ENCODE results near the gene TUBE1.

TUBE1 gene

GRCh38 chr6:112027942-112028674 is 59.2 kb downstream of the TUBE1 start:
- Histone ChIP-seq H3K9ac (ENCODE audit: low read depth in 1 of 2, low read length in 2 of 2) (no peak overlapping the region), H3K27ac (ENCODE audit: low read depth, low read length) (no peak overlapping the region), H3K4me3 (ENCODE audit: low read depth in 1 of 2, low read length in 2 of 2) (no peak overlapping the region), H3K4me1 (ENCODE audit: control insufficient read depth in 1 of 2, insufficient read depth in 2 of 2, low read length in 2 of 2) (peaks cover 0 to 10% of the 10 kb centered on the region in 2 donors), H3K27me3 (ENCODE audit: control insufficient read depth in 1 of 2, insufficient read depth in 2 of 2, low read length in 2 of 2) (no peaks in the 10 kb centered on the region), H3K36me3 (ENCODE audit: control insufficient read depth in 1 of 2, insufficient read depth in 2 of 2, low read length in 2 of 2) (no peaks in the 10 kb centered on the region), H3K9me3 (ENCODE audit: control insufficient read depth in 1 of 2, low read length in 2 of 2) (no peaks in the 10 kb centered on the region)

- H3K4me1 ChIP-seq (ENCODE audit: control insufficient read depth in 1 of 2, insufficient read depth in 2 of 2, low read length in 2 of 2), result peaks cover 0 to 10% of the 10 kb centered on the region in 2 donors
- no peaks in the 10 kb centered on the region for H3K36me3 ChIP-seq (ENCODE audit: control insufficient read depth in 1 of 2, insufficient read depth in 2 of 2, low read length in 2 of 2)
- H3K27ac ChIP-seq (ENCODE audit: low read depth, low read length), result no peak overlapping the region
- H3K9me3 ChIP-seq (ENCODE audit: control insufficient read depth in 1 of 2, low read length in 2 of 2), result no peaks in the 10 kb centered on the region
- H3K27me3 ChIP-seq (ENCODE audit: control insufficient read depth in 1 of 2, insufficient read depth in 2 of 2, low read length in 2 of 2), result no peaks in the 10 kb centered on the region
- no peak overlapping the region for H3K9ac ChIP-seq (ENCODE audit: low read depth in 1 of 2, low read length in 2 of 2)
- no peak overlapping the region for H3K4me3 ChIP-seq (ENCODE audit: low read depth in 1 of 2, low read length in 2 of 2)
These were observed 60.3 kb downstream of the TUBE1 start for GRCh38 chr6:112026933-112027332.

- Histone ChIP-seq H3K36me3 (ENCODE audit: control insufficient read depth in 1 of 2, insufficient read depth in 2 of 2, low read length in 2 of 2) (no peaks in the 10 kb centered on the region), H3K27me3 (ENCODE audit: control insufficient read depth in 1 of 2, insufficient read depth in 2 of 2, low read length in 2 of 2) (no peaks in the 10 kb centered on the region), H3K27ac (ENCODE audit: low read depth, low read length) (no peak overlapping the region), H3K4me1 (ENCODE audit: control insufficient read depth in 1 of 2, insufficient read depth in 2 of 2, low read length in 2 of 2) (peaks cover 4 to 10% of the 10 kb centered on the region in 2 donors), H3K9ac (ENCODE audit: low read depth in 1 of 2, low read length in 2 of 2) (no peak overlapping the region), H3K9me3 (ENCODE audit: control insufficient read depth in 1 of 2, low read length in 2 of 2) (no peaks in the 10 kb centered on the region), H3K4me3 (ENCODE audit: low read depth in 1 of 2, low read length in 2 of 2) (no peak overlapping the region)
These were observed 62.8 kb downstream of the TUBE1 start for GRCh38 chr6:112024464-112024863.

- H3K27me3 ChIP-seq (ENCODE audit: control insufficient read depth in 1 of 2, insufficient read depth in 2 of 2, low read length in 2 of 2), result no peaks in the 10 kb centered on the region
- H3K9ac ChIP-seq (ENCODE audit: low read depth in 1 of 2, low read length in 2 of 2), result no peak overlapping the region
- H3K27ac ChIP-seq (ENCODE audit: low read depth, low read length), result no peak overlapping the region
- H3K4me3 ChIP-seq (ENCODE audit: low read depth in 1 of 2, low read length in 2 of 2), result no peak overlapping the region
- peaks cover 3 to 10% of the 10 kb centered on the region in 2 donors for H3K4me1 ChIP-seq (ENCODE audit: control insufficient read depth in 1 of 2, insufficient read depth in 2 of 2, low read length in 2 of 2)
- no peaks in the 10 kb centered on the region for H3K36me3 ChIP-seq (ENCODE audit: control insufficient read depth in 1 of 2, insufficient read depth in 2 of 2, low read length in 2 of 2)
- H3K9me3 ChIP-seq (ENCODE audit: control insufficient read depth in 1 of 2, low read length in 2 of 2), result no peaks in the 10 kb centered on the region
These were observed 64.5 kb downstream of the TUBE1 start for GRCh38 chr6:112022749-112023148.

- Histone ChIP-seq H3K4me1 (ENCODE audit: control insufficient read depth in 1 of 2, insufficient read depth in 2 of 2, low read length in 2 of 2) (peaks cover 0 to 10% of the 10 kb centered on the region in 2 donors), H3K9me3 (ENCODE audit: control insufficient read depth in 1 of 2, low read length in 2 of 2) (no peaks in the 10 kb centered on the region), H3K27me3 (ENCODE audit: control insufficient read depth in 1 of 2, insufficient read depth in 2 of 2, low read length in 2 of 2) (no peaks in the 10 kb centered on the region), H3K27ac (ENCODE audit: low read depth, low read length) (no peak overlapping the region), H3K36me3 (ENCODE audit: control insufficient read depth in 1 of 2, insufficient read depth in 2 of 2, low read length in 2 of 2) (no peaks in the 10 kb centered on the region), H3K4me3 (ENCODE audit: low read depth in 1 of 2, low read length in 2 of 2) (no peak overlapping the region), H3K9ac (ENCODE audit: low read depth in 1 of 2, low read length in 2 of 2) (no peak overlapping the region)
These were observed 65.5 kb downstream of the TUBE1 start for GRCh38 chr6:112021691-112022310.
